HUDEP-2 (cell line): ENCODE measurements around the gene CALHM1.
A peak's percentile ranks its signal among the peaks of the same experiment; 100 is the strongest.

Experiments used
- DNase-seq, 76 experiments: peaks; one replicate each; lab custom pipeline; 2025; ENCODE audit not compliant: unreplicated experiment in 76 of 76; lab: John Stamatoyannopoulos, UW

Gene CALHM1

DNA sequence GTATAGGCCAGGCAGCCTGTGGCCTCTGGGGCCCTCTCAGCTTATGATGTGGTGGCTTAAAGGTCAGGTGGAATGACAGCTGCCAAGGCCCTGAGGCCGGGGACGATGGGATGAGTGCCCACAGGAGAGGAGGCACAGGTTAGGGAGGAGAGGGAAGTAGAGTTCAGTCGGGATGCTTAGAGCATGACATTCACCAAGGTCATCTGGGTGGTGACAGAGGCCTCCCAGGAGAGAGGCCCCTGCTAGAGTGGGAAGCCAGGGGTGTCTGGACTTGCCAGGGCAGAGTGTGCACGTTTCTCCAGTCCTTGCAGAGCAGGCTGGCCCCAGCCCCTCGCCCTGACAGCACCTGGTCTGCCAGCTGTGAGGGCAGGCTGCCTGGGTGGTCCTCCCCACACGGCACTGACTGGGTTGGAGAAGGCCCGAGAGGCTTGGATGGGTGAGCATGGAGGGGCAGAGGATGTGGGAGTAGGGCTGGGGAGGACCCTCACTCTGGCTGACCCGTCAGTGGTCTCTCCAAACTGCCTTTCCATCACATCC is 1.5 kb downstream of the CALHM1 start:
- no peak for DNase-seq

DNA sequence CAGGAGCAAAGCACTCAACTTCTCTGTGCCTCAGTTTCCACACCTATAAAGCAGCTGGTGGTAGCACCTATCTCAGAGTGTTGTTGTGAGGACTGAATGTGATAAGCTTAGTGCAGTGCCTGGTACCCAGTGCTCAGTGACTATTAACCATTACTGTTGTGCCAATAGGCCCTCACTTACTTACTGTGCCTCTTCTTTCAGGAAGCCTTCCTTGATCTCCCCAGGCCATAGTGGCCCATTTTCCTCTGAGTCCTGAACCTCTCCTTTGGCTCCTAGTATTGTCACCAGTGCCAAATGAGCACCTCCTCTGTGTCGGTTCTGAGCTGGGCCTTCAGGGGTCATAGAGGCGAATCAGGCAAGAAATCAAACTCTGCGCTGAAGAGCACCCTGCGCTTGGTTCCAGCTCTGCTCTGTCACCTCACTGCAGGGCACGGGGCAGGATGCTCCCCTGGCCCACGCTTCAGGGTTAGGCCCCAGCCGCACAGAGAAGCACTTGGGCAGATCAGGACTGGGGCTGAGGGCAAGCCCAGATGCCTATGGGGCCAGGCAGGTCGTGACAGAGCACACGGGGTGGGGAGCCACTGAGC is 2.5 kb downstream of the CALHM1 start:
- DNase-seq, result no peak

DNA sequence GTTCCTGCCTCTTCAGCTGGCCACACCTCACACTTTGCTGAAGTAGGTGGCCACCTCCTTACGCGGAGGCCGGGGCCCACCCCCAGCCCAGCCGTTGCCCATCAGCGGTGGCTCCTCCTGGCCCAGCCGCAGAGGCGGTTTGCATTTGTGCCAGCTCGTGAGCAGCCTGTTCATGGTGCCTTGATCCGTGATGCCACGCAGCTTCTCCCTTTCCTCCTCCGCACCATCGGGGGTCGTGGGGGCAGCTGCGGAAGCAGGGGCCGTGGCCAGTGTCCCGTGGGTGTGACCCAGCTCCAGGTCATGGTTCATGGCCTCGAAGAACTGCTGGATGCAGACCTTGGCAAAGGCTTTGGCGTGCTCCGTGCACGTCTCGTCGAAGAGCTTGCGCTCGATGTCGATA is 3.5 kb downstream of the CALHM1 start:
- DNase-seq, result no peak

DNA sequence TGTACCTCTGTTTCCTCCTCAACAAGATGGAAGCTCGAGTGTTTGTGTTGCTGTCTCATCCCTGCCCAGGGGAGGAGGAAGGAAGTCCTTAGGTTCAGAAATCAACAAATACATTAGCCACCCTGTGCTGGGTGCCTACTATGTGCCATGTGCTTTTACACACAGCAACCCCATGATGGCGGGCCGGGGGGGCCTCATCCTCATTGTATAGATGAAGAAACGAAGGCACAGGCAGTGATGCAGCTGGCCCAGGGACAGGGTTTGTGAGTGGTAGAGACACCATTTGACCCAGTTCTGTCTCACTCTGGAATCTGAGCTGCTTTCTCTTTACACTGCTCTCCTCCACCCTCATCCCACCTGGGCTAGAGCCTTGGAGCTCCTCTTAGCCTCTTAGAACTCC is 4.7 kb downstream of the CALHM1 start:
- DNase-seq, result no peak

DNA sequence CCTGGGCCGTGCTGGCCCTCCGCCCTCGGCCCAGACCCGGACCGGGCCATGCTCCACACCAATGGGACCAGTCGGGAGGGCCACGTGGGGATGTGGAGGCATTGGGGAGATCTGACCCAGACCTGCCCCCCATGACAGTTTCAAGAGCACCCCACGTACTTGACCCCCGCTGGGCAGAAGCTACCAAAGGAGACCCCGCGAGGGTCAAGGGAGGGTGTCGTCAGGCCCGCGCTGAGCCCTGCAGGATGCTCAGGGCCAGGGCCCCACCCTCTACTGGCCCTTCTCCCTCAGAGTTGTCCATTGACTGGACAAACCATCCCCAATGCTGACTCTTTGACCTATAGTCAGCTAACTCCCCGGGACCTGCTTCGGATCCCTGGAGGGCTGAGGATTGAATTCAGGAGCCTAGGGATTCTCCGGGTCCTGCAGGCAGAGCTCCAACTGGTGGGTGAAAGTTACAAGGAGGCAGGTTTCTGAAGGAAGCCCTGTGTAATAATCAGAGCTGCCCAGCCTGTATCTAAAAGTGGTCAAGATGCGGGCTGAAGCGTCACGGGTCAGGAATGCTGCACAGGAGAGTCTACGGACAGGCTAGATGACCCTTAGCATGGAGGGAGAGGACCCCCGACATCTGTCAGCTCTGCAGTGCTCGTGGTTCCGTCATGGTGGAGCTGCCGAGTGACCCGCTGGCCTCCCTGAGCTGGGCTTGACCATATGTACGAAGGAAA is 6.0 kb downstream of the CALHM1 start:
- DNase-seq, result no peak

DNA sequence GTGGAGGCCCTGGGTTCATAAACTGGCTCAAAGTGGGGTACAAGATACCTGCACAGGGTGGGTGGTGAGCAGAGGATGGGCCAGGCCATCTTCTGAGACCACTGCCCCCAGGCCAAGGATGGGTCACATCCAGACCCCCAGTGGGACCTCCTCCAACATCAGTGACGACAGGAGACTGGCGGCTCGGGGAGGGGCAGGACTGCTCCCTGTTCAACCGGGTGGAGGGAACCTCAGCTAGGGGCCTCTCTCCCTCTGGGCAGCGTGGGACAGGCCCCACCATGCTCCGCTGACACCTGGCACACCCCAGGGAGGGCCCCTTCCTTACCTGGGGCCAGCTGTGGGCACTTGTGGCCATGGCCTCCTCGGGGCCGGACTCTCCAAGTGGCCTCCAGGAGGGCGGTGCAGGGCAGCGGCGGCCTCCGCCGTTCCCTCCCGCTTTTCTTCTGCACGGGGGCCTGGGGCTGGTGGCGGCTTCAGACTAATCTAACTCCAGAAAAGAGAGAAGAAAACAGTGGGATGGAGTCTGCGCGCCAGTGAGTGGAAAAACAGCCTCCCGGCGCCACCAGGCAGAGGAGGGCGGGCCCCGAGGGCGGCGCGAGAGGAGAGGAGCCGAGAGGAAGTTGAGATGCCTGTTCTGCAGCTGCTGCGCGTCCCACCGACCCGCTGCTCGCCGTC is 6.7 kb downstream of the CALHM1 start, which contains the start of gene CALHM2:
Gene CALHM2, minus strand, starts transcription at position 540 of the 675 bp plus-strand sequence. CDS start 2,429 bp downstream, outside the sequence.
- DNase-seq, result peak in 26 of 76 experiments; percentile 4 to 40 (median 19)

DNA sequence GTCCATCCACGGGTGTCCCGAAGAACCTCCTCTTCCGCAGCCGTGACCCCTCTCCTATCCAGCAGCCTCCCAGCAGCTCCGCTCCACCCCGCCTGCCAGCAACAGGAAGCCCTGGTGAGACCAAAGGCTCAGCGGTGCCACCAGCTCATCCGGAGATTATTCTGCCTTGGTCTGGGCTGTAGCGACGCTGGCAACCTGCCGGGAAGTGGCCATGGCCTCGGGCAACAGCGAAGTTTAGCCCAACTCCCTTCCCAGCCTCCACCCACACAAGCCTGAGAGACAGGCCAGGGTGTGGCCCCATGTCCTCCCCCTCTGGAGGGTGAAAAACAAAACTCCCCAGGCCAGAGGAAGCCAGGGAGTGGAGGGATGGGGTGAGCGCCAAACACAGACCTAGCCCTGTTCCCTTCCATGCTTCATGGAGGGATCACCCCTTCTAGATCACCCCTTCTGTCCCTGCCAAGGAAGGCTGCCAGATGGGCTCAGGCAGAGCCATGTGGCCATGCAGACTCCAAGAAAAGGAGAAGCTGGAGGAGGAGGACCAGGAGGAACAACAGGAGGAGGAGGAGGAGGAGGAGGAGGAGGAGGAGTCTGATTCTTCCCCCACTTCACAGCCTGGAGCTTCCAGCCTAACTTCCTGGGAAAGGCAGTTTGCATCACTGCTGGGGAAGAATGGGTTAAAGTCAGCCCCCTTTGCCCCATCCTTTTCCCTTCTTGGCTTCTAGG is 7.4 kb downstream of the CALHM1 start:
- peak in 51 of 76 experiments; percentile 7 to 76 (median 34) for DNase-seq

DNA sequence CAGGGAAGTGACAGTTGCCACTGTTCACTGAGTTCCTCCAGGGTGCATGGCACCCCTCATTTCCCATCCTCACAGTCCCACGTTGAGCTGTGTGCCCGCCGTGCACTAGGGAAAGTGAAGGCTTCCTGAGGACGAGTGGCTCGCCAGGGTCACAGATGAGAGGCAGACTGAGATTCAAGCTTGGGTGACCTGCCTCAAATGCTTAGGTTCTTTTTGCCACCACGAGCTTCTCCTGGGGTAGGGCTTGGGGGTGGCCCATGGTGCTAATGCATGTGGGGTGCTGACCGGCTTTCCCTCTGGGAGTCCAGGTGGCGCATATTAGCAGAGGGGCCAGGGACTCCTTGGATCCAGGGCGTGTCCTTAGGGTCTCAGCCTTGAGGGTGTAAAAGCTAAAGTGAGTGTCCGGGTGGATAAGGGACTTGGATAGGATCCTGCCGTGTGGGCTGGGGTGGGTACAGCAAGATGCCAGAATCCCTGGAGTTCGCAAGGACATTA is 8.5 kb downstream of the CALHM1 start:
- DNase-seq, result no peak

DNA sequence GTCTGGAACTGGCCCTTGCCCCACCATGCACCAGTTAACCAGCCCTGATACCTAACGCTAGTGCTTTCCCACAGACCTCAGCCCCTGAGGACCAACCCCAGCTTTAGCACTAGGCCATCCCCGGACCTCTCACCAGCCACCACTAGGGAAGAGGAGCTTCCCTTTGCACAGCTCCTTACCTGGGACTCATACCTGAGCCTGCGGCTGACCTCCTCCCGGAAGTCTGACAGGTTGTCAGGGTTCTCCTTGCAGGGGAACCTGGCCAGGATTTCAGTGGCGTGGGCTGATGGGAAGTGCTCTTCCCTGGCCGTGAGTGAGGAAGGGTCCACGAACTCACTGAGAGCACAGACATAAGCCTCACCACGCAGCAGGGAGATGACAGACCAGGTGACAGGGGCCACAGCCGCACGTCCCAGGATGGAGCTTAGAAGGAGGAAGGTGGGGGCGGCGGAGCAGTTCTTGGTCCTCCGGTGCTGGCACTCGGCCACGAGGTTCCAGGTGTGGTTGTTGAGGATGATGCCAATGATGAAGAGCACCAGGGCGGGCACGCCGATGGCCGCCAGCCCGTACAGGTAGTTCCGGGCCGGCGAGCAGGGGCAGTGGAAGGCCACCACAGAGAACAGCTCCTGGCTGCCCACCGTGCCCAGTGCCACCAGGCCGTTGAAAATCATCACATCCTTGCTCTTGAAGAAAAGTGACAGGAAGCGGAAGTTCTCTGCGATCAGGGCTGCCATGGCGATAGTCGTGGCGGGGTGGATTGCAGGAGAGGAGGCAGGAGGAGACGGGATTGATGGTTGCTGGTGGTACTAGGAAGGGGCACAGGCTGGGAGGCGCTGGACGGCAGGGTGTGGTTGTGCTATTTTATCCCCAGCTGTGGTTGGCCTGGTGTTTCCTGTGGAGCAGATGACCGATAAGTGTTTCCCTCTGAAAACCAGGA is 9.2 kb downstream of the CALHM1 start:
- DNase-seq, result no peak

DNA sequence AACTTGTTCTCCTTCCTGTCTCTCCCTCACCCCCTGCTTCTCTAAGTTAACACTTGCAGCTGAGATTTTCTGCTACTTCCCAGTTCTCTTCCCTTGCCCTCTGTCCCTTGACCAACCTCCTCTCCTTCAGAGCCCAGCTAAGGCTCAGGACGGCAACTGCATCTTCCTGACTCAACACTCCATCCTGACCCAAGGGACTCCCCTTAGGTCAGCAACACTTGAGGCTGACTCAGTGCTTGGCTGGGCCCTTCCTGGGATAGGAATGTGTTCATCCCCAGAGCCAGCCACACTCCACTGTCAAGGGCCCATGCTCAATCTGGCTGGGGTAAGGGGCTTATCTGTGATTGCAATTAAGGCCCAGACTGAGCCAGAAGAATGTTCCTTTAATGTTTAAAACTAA is 10.0 kb downstream of the CALHM1 start:
- DNase-seq, result no peak

DNA sequence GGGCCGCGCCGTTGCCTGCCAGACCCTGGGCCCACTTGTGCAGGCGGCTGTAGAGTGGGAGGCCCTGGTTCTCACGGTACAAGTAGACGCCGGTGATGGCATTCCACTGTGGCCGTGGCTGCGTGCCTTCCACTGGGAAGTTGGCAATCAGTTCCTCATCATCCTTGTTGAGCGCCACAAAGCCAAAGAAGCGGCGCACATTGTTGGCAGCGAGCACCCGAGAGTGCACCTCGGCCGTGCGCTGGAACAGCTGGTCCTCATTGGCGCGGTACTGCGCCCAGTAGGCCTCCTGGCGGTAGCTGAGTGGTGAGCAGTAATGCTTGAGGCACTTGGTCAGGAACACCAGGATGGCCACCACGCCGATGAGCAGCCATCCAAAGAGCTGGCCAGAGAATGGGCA is 11.5 kb downstream of the CALHM1 start:
- no peak for DNase-seq

DNA sequence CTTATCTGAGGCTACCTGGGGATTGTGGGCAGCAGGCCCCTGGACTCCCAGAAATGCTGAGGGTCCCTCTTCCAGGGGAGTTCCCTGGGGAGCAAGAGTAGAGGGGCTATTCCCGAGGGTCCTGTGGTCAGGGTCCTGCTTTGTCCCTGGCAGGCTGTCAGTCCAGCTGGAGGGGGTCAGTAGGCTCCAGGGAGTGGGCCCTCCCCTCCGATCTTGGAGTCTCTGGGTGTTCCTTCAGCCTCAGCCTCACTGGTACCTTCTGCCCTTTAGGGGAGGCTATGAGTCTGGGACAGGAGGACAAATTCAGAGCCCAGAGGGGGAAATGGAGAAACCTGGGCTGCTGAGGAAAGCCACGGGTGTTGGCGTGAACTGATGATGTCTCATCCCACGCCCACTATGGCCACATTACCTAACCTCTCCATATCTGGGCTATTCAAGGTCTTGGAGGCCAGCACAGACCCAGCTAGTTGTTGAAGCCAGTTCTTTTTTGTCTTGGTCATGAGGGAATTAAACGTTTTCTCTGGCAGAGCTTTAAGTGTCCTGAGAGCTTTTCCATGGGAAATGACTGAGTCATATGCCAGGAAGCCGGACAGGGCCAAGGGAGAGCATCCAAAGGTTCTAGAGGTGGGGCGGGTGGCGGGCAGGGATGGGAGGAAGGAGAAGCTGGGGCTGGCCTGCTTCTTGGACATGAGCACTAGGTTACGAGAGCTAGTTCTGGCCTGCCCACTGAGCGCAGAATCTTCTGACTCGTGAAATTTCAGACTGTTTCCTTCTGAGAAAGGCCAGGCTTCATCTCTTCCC is 12.7 kb downstream of the CALHM1 start:
- DNase-seq, result no peak

DNA sequence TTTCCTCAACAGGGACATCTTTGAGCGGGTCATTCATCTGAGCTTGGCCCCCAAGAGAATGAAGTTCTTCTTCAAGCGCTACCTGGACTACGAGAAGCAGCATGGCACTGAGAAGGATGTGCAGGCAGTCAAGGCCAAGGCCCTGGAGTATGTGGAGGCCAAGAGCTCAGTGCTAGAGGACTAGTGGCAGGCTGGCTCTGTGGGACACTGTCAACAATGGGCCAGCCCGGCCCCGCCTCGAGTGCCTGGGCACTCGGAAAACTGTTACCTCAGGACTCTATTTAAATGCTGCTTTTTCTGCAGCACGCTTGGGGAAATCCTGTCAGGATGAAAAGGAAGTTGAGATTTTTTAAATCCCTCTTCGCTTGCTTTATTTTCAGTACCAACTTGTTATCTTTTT is 13.3 kb downstream of the CALHM1 start:
- no peak for DNase-seq

DNA sequence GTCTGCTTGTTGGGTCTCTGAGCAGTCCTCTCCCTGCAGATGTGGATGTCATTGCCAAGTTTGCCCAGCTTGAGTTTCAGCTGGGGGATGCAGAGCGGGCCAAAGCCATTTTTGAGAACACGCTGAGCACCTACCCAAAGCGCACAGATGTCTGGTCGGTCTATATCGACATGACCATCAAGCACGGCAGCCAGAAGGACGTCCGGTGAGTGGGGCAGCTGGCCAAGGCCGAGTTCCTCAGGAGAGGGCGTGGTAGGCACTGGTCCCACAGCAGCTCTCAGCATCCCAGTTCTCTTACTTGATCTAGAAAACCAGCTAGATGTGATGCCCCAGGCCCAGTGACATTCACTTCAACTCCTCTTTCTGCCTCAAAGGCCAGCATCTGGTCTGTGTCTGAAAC is 14.2 kb downstream of the CALHM1 start:
- DNase-seq, result no peak

DNA sequence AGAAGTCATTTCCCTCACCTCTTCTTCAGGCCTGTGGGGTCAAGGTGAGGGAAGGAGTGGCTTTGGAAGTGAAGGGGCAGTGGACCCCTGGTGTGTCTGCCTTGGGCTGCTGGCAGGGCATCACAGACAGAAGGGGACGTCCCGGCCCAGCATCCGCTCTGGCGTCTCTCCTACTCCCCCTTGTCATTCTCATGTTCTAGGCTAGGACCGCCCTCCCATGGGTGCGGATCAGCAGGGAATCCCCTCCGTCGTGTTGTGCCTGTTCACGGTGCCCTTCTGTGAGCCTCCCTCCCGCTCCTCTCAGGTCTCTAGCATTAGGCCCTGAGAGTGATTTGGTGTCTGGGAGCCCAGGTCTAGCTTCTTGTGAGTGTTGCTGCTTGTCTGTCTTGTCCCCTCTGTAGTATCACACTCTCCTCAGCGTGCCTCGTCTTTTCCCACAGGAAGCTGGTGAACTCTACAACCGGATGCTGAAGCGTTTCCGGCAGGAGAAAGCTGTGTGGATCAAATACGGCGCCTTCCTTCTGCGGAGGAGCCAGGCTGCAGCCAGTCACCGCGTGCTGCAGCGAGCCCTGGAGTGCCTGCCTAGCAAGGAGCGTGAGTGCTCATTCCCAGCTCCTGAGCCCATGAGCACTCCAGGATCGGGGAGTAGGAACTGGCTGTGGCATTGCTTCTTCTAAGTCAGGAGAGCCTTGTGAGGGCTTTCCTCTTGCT is 15.1 kb downstream of the CALHM1 start:
- DNase-seq, result no peak

DNA sequence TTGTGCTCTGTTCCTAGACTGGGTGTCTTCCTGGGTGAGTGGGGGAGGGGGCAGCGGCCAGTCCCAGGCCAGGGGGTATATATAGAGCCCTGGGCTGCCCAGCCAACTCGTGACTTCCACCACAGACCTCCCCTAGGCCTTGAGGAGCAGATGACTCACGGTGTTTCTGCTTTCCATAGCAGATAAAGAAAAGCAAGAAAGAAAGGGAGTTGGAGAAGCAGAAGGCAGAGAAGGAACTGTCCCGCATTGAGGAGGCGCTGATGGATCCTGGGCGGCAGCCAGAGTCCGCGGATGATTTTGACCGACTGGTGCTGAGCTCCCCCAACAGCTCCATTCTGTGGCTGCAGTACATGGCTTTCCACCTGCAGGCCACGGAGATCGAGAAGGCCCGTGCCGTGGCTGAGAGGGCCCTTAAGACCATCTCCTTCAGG is 16.7 kb downstream of the CALHM1 start:
- no peak for DNase-seq

DNA sequence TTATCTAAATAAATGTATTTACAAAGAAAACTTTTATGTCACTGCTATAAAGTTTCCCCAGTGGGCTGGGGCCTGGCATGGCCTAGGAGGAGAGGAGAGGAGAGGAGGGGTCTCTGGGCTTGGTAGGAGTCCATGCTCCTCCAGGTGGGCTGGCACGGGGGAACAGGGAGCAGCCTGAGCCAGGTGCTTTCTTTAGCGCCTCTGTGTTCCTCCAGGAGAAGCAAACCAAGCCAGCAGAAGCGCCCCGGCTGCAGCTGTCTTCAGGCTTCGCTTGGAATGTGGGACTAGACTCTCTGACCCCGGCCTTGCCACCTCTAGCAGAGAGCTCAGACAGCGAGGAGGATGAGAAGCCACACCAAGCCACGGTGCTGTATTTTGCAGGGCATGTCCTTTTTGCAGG is 17.1 kb downstream of the CALHM1 start:
- DNase-seq, result no peak

DNA sequence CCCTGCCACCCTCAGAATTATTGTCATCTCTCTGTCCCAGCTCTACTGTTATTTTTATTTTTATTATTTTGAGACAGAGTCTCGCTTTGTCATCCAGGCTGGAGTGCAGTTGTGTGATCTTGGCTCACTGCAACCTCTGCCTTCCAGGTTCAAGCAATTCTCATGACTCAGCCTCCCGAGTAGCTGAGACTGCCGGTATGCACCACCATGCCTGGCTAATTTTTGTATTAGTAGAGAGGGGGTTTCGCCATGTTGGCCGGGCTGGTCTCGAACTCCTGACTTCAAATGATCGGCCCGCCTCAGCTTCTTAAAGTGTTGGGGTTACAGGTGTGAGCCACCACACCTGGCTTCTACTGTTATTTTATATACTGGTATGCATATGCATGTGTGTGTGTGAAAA is 17.5 kb downstream of the CALHM1 start:
- no peak for DNase-seq
